CD4-positive, alpha-beta T cell treated with Interleukin-15 for 4 hours (primary cell): ENCODE data around the gene GPRIN2.
"Not testable (repeated sequence)": the region's sequence is repeated elsewhere in the genome, so short reads cannot be mapped to it uniquely, and the experiment has no call there.

Source experiments
- DNase-seq: peaks from one replicate; pipeline ENCODE4 v3.0.0-alpha.2; 2020; ENCODE audit warnings: low spot score

GPRIN2 gene

GRCh38 chr10:46520381-46520780, 36.1 kb downstream of the GPRIN2 start:
- DNase-seq = no peak

- DNase-seq = no peak
Measured at GRCh38 chr10:46518028-46518725, 38.3 kb downstream of the GPRIN2 start.

GRCh38 chr10:46517541-46517940, 38.9 kb downstream of the GPRIN2 start:
- no peak for DNase-seq

- DNase-seq = no peak
Measured at GRCh38 chr10:46516660-46517416, 39.6 kb downstream of the GPRIN2 start.

GRCh38 chr10:46515793-46516192, 40.7 kb downstream of the GPRIN2 start:
- no peak for DNase-seq

GRCh38 chr10:46515366-46515765, 41.1 kb downstream of the GPRIN2 start:
- DNase-seq = no peak

GRCh38 chr10:46514899-46515298, 41.6 kb downstream of the GPRIN2 start:
- no peak for DNase-seq

- DNase-seq = no peak
Measured at GRCh38 chr10:46514431-46514861, 42.0 kb downstream of the GPRIN2 start.

GRCh38 chr10:46513333-46513732, 43.1 kb downstream of the GPRIN2 start:
- not testable (repeated sequence) for DNase-seq

- not testable (repeated sequence) for DNase-seq
Measured at GRCh38 chr10:46512725-46513124, 43.7 kb downstream of the GPRIN2 start.

- DNase-seq = not testable (repeated sequence)
Measured at GRCh38 chr10:46512002-46512401, 44.5 kb downstream of the GPRIN2 start.
